Heart right ventricle (tissue), 16 donors: ENCODE measurements around the gene VWA7. TPM values are rescaled to one million over a fixed set of nuclear protein-coding genes. Genes with fewer than 3 reads are reported as not detected.
A peak's percentile ranks its signal among the peaks of the same experiment; 100 is the strongest.

ENCODE experiments used
- ATAC-seq, 8 donors: fragments of 200-7000 bp; cut with Tn5 transposase; one replicate each; pipeline ENCODE4 v1.9.1; 2020; ENCODE audit warnings: mild to moderate bottlenecking in 8 of 8, moderate library complexity in 8 of 8, moderate number of reproducible peaks in 1 of 8
- DNase-seq, 2 donors: peaks; one replicate each; pipeline ENCODE4 v3.0.0-alpha.2; 2020
- H3K27ac ChIP-seq, 10 donors: fragments of 200-600 bp; sonication (generic) in 2 of 10; one replicate each; pipeline versions ENCODE4 v1.5.0 to v1.8.0; 2020 to 2022; ENCODE audit warnings: mild to moderate bottlenecking in 3 of 10
- H3K27me3 ChIP-seq, 7 donors: fragments of 200-600 bp; one replicate each; pipeline ENCODE4 v1.8.0; 2021 to 2022; ENCODE audit warnings: mild to moderate bottlenecking in 2 of 7
- H3K36me3 ChIP-seq, 9 donors: fragments of 200-600 bp; sonication (generic) in 1 of 9; one replicate each; pipeline versions ENCODE4 v1.5.0 to v1.8.0; 2020 to 2022; ENCODE audit warnings: mild to moderate bottlenecking in 2 of 9
- H3K4me1 ChIP-seq, 9 donors: fragments of 200-600 bp; sonication (generic) in 1 of 9; one replicate each; pipeline versions ENCODE4 v1.5.0 to v1.8.0; 2020 to 2022; ENCODE audit warnings: mild to moderate bottlenecking in 4 of 9
- H3K4me3 ChIP-seq, 10 donors: fragments of 200-600 bp; sonication (generic) in 2 of 10; one replicate each; pipeline versions ENCODE4 v1.5.0 to v1.8.0; 2020 to 2022; ENCODE audit warnings: mild to moderate bottlenecking in 7 of 10, moderate library complexity in 2 of 10
- H3K9me3 ChIP-seq, 11 donors: fragments of 200-600 bp in 10 of 11; sonication (generic) in 2 of 11; one replicate each; pipeline versions ENCODE4 v1.5.0 to v1.8.0; 2013 to 2022; ENCODE audit warnings: mild to moderate bottlenecking in 2 of 11, control low read depth in 1 of 11, moderate library complexity in 1 of 11
- CTCF ChIP-seq, 9 donors: fragments of 200-600 bp; sonication (generic) in 2 of 9; IDR thresholded peaks; one replicate each; pipeline versions ENCODE4 v1.5.0 to v1.8.0; 2021 to 2022; ENCODE audit warnings: antibody characterized with exemption in 9 of 9, mild to moderate bottlenecking in 5 of 9, moderate library complexity in 1 of 9
- WGBS, 2 donors: extraction: QIAGEN DNeasy Blood & Tissue Kit; methylation state at CpG; one replicate each; pipeline ENCODE4 v1.1.7; 2013; ENCODE audit warnings: inconsistent platforms in 1 of 2; 5-methylcytosine and 5-hydroxymethylcytosine counted together
- intact Hi-C, 10 donors: fragments of 100-400 bp; cut with DNase I; formaldehyde crosslinking; loops; one replicate each; pipeline versions ENCODE4 v1.11.1 to v1.14.2; 2022
- polyA plus RNA-seq, 2 donors: library from polyadenylated mRNA; stranded (reverse); fragments of 200-250 nt; gene quantifications; one replicate each; pipeline ENCODE4 v1.2.3, GENCODE V29; 2013
- total RNA-seq, 10 donors: library from RNA; stranded (reverse); fragmentation: NEBNext Ultra II Directional in 3 of 10; extraction: Animal tissue kit (Norgen Biotek cat#: 25700) in 3 of 10; gene quantifications; one replicate each; pipeline versions ENCODE4 v1.2.1 to v1.2.4, GENCODE V29; 2021 to 2023
- donor health status: Arrhythmogenic right ventricular cardiomyopathy.
- donor health status: ischemic (EF 13 %, LVEDD 7.1; RV severe dilation, severe dysfunction).
- donor health status: healthy with polysubstance abuse.
- donor health status: DM: no; HTN: yes; CAD: no.
- donor health status: DM: no; HTN: no; CAD: no.
- donor health status: ischemic (EF 25% LVEDD 6.9; RV normal size, moderate dysfunction).
- donor health status: ischemic (EF 25% LVEDD 5.7; RV mildly dilated, moderate dysfunction).
- donor health status: healthy.
- donor health status: DM: yes; HTN: yes; CAD: no.
- donor health status: Ischemic cardiomyopathy.
- donor health status: ischemic (EF 35%, LVEDD 5.7; RV mildly dilated, moderate dysfunction).
- donor health status: nonischemic (EF 11% LVEDD 7.7; RV severe dilation, severe dysfunction).
- donor health status: DM: yes; HTN: yes; CAD: no.
- donor health status: PGD.
- donor health status: ischemic (EF 29% LVEDD 5.4; RV normal size, mild dysfunction).
- donor health status: nonischemic (EF 23%, LVEDD 6.1; RV moderate dilation, normal function).

The VWA7 gene
- total and polyA plus RNA-seq, 12 donors: 2.2 to 28.3 (median 17.3) TPM

GRCh38 chr6:31779908-31780307 lies 2.8 kb upstream of the VWA7 start:
- Histone ChIP-seq H3K36me3 (peaks cover 0 to 72% (median 42%) of the 10 kb centered on the region in 9 donors), H3K4me1 (peaks cover 7 to 21% (median 13%) of the 10 kb centered on the region in 9 donors), H3K9me3 (no peaks in the 10 kb centered on the region), H3K27ac (no peak overlapping the region), H3K27me3 (no peaks in the 10 kb centered on the region), H3K4me3 (no peak overlapping the region)
- TF ChIP-seq CTCF (IDR thresholded peaks at IDR 0.05): no peak
- intact Hi-C loops: loop anchor here in 5 of 10 donors (5.0 to 10.0 kb wide), 4 partner anchors 38 to 57 kb away; partner anchors contain the start of gene MSH5 (in 1 of the 5)
- WGBS, 2 donors: 95 to 97% methylated on average over 10 of the region's 10 CpGs
- DNase-seq (no peak), ATAC-seq (no peak)

GRCh38 chr6:31778999-31779885 lies 2.1 kb upstream of the VWA7 start:
- Histone ChIP-seq H3K4me1 (peaks cover 7 to 21% (median 13%) of the 10 kb centered on the region in 9 donors), H3K9me3 (no peaks in the 10 kb centered on the region), H3K27ac (no peak overlapping the region), H3K4me3 (no peak overlapping the region), H3K27me3 (no peaks in the 10 kb centered on the region), H3K36me3 (peaks cover 0 to 66% (median 35%) of the 10 kb centered on the region in 9 donors)
- intact Hi-C loops: loop anchor here in 4 of 10 donors (5.0 to 10.0 kb wide), 3 partner anchors 53 to 58 kb away; no protein-coding TSS in a partner anchor
- no peak for ATAC-seq
- WGBS, 2 donors: 94 to 95% methylated on average over 43 of the region's 43 CpGs
- no peak for DNase-seq
- TF ChIP-seq CTCF (IDR thresholded peaks at IDR 0.05): no peak

GRCh38 chr6:31778193-31778592 lies 1.1 kb upstream of the VWA7 start:
- Histone ChIP-seq H3K4me3 (no peak overlapping the region), H3K27me3 (no peaks in the 10 kb centered on the region), H3K27ac (peak overlapping the region in 4 of 10 donors; percentile 68 to 83 (median 81)), H3K36me3 (peaks cover 0 to 55% (median 28%) of the 10 kb centered on the region in 9 donors), H3K4me1 (peaks cover 7 to 21% (median 13%) of the 10 kb centered on the region in 9 donors), H3K9me3 (no peaks in the 10 kb centered on the region)
- no peak for DNase-seq
- TF ChIP-seq CTCF (IDR thresholded peaks at IDR 0.05): no peak
- 96 to 97% methylated on average over 5 of the region's 5 CpGs for WGBS, 2 donors
- ATAC-seq: no peak
- intact Hi-C loops: loop anchor here in 4 of 10 donors (5.0 to 10.0 kb wide), 3 partner anchors 54 to 59 kb away; no protein-coding TSS in a partner anchor

GRCh38 chr6:31777667-31778050 lies 531 bp upstream of the VWA7 start:
- 89 to 91% methylated on average over 5 of the region's 5 CpGs for WGBS, 2 donors
- H3K27ac ChIP-seq: peak overlapping the region in 9 of 10 donors; percentile 41 to 83 (median 77)
- no peak for ATAC-seq

More at GRCh38 chr6:31777667-31778050, 531 bp upstream of the VWA7 start:
- intact Hi-C loops: loop anchor here in 4 of 10 donors (5.0 to 10.0 kb wide), 3 partner anchors 55 to 60 kb away; no protein-coding TSS in a partner anchor
- H3K27me3 ChIP-seq: no peaks in the 10 kb centered on the region
- H3K4me3 ChIP-seq: peak overlapping the region in 3 of 10 donors; percentile 38 to 47 (median 43)
- no peak for DNase-seq
- peaks cover 0 to 50% (median 24%) of the 10 kb centered on the region in 9 donors for H3K36me3 ChIP-seq
- H3K9me3 ChIP-seq: no peaks in the 10 kb centered on the region
- peaks cover 7 to 23% (median 13%) of the 10 kb centered on the region in 9 donors for H3K4me1 ChIP-seq
- TF ChIP-seq CTCF (IDR thresholded peaks at IDR 0.05): no peak
